Measurements from ENCODE around the gene QRFP.

The QRFP gene

GRCh38 chr9:130874783-130875182 lies 21.8 kb downstream of the QRFP start:
- Histone ChIP-seq H3K4me3 (IDR thresholded peaks at IDR 0.05; ENCODE audit: insufficient read depth, low read depth, low read length) (no peak overlapping the region), H3K79me2 (ENCODE audit: insufficient read depth, low read depth) (no peaks in the 10 kb centered on the region), H3K36me3 (ENCODE audit: insufficient read depth) (0 out of 2 replicates have a peak, but pooled peaks cover 4% of the 10 kb centered on the region), H3K4me2 (no peak overlapping the region), H3K27ac (no peak overlapping the region), H3K27me3 (ENCODE audit: insufficient read depth, low read depth) (no peaks in the 10 kb centered on the region), H3K9ac (no peak overlapping the region), H4K20me1 (ENCODE audit: insufficient read depth) (no peaks in the 10 kb centered on the region), H3K4me1 (ENCODE audit: low read depth, poor library complexity, severe bottlenecking) (no peaks in the 10 kb centered on the region), H2AFZ (ENCODE audit: low read depth) (no peak overlapping the region)
- TF ChIP-seq, protein P1, sequence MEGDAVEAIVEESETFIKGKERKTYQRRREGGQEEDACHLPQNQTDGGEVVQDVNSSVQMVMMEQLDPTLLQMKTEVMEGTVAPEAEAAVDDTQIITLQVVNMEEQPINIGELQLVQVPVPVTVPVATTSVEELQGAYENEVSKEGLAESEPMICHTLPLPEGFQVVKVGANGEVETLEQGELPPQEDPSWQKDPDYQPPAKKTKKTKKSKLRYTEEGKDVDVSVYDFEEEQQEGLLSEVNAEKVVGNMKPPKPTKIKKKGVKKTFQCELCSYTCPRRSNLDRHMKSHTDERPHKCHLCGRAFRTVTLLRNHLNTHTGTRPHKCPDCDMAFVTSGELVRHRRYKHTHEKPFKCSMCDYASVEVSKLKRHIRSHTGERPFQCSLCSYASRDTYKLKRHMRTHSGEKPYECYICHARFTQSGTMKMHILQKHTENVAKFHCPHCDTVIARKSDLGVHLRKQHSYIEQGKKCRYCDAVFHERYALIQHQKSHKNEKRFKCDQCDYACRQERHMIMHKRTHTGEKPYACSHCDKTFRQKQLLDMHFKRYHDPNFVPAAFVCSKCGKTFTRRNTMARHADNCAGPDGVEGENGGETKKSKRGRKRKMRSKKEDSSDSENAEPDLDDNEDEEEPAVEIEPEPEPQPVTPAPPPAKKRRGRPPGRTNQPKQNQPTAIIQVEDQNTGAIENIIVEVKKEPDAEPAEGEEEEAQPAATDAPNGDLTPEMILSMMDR (conservative IDR thresholded peaks at IDR 0.05; ENCODE audit: low read depth, low read length), result no peak

DNA sequence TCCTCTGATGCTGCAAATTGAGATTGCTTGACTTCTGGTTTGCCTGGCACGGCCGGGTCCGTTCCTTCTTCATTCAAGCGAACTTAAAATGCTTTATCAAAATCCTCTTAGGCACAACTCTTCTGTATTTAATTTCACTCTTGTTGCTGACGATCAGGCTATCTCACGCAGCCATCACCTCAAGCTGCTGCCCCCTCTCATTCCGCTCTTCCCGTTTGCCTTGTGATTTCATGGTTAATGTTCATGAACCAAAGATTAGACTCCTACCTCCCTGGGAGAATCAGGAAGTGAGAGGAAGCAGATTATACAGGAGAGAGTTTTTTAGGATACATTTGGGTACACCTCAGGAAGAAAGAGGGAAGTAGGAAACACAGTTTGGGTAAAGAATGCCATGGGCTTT lies 22.6 kb downstream of the QRFP start:
- H4K20me1 ChIP-seq (ENCODE audit: insufficient read depth), result no peaks in the 10 kb centered on the region
- no peak overlapping the region for H2AFZ ChIP-seq (ENCODE audit: low read depth)
- H3K36me3 ChIP-seq (ENCODE audit: insufficient read depth), result 0 out of 2 replicates have a peak, but pooled peaks cover 4% of the 10 kb centered on the region
- no peaks in the 10 kb centered on the region for H3K4me1 ChIP-seq (ENCODE audit: low read depth, poor library complexity, severe bottlenecking)
- no peaks in the 10 kb centered on the region for H3K79me2 ChIP-seq (ENCODE audit: insufficient read depth, low read depth)
- no peaks in the 10 kb centered on the region for H3K27me3 ChIP-seq (ENCODE audit: insufficient read depth, low read depth)
- no peak overlapping the region for H3K9ac ChIP-seq
- TF ChIP-seq, protein P1 (conservative IDR thresholded peaks at IDR 0.05; ENCODE audit: low read depth, low read length), result no peak
- no peak overlapping the region for H3K4me2 ChIP-seq
- no peak overlapping the region for H3K27ac ChIP-seq
- H3K4me3 ChIP-seq (IDR thresholded peaks at IDR 0.05; ENCODE audit: insufficient read depth, low read depth, low read length), result no peak overlapping the region

- no peaks in the 10 kb centered on the region for H3K79me2 ChIP-seq (ENCODE audit: insufficient read depth, low read depth)
- TF ChIP-seq, protein P1 (conservative IDR thresholded peaks at IDR 0.05; ENCODE audit: low read depth, low read length), result no peak
- H3K36me3 ChIP-seq (ENCODE audit: insufficient read depth), result 0 out of 2 replicates have a peak, but pooled peaks cover 4% of the 10 kb centered on the region
- no peaks in the 10 kb centered on the region for H3K27me3 ChIP-seq (ENCODE audit: insufficient read depth, low read depth)
- H3K4me1 ChIP-seq (ENCODE audit: low read depth, poor library complexity, severe bottlenecking), result no peaks in the 10 kb centered on the region
- no peak overlapping the region for H3K4me3 ChIP-seq (IDR thresholded peaks at IDR 0.05; ENCODE audit: insufficient read depth, low read depth, low read length)
- no peak overlapping the region for H3K9ac ChIP-seq
- H3K27ac ChIP-seq, result no peak overlapping the region
- H2AFZ ChIP-seq (ENCODE audit: low read depth), result no peak overlapping the region
- no peak overlapping the region for H3K4me2 ChIP-seq
- H4K20me1 ChIP-seq (ENCODE audit: insufficient read depth), result no peaks in the 10 kb centered on the region
Observed at GRCh38 chr9:130872912-130873503, 23.6 kb downstream of the QRFP start.

DNA sequence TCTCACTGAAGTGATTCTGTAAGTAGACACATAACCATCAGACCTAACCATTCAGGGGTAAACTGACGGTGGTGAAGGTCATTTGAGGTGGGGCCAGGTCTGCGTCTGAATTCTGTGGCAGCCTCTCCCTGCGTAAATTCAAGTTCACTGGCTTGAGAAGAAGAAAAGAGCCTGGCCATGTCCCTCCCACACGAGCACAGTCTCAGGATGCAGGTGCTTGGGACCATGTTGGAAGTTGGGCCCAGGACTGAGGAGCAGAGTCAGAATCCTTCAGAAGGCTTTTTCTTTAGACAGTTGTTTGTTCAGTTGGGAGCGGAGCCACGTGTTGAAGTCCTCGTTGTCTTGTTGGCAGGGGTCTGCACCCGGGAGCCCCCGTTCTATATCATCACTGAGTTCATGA lies 24.1 kb downstream of the QRFP start:
- H3K4me2 ChIP-seq, result no peak overlapping the region
- H3K4me1 ChIP-seq (ENCODE audit: low read depth, poor library complexity, severe bottlenecking), result no peaks in the 10 kb centered on the region
- H3K79me2 ChIP-seq (ENCODE audit: insufficient read depth, low read depth), result no peaks in the 10 kb centered on the region
- H3K9ac ChIP-seq, result no peak overlapping the region
- no peak overlapping the region for H3K27ac ChIP-seq
- H4K20me1 ChIP-seq (ENCODE audit: insufficient read depth), result no peaks in the 10 kb centered on the region
- TF ChIP-seq, protein P1 (conservative IDR thresholded peaks at IDR 0.05; ENCODE audit: low read depth, low read length), result no peak
- H3K36me3 ChIP-seq (ENCODE audit: insufficient read depth), result 0 out of 2 replicates have a peak, but pooled peaks cover 4% of the 10 kb centered on the region
- H3K4me3 ChIP-seq (IDR thresholded peaks at IDR 0.05; ENCODE audit: insufficient read depth, low read depth, low read length), result no peak overlapping the region
- no peak overlapping the region for H2AFZ ChIP-seq (ENCODE audit: low read depth)
- no peaks in the 10 kb centered on the region for H3K27me3 ChIP-seq (ENCODE audit: insufficient read depth, low read depth)
